HG02642 (cell line): ENCODE data around the gene ANKUB1.

Source experiments
- ATAC-seq: cut with Tn5 transposase; IDR thresholded peaks from one replicate; pipeline ENCODE4 v1.9.1; 2021; ENCODE audit warnings: mild to moderate bottlenecking; ENCODE audit not compliant: unreplicated experiment, poor library complexity

Gene ANKUB1

DNA sequence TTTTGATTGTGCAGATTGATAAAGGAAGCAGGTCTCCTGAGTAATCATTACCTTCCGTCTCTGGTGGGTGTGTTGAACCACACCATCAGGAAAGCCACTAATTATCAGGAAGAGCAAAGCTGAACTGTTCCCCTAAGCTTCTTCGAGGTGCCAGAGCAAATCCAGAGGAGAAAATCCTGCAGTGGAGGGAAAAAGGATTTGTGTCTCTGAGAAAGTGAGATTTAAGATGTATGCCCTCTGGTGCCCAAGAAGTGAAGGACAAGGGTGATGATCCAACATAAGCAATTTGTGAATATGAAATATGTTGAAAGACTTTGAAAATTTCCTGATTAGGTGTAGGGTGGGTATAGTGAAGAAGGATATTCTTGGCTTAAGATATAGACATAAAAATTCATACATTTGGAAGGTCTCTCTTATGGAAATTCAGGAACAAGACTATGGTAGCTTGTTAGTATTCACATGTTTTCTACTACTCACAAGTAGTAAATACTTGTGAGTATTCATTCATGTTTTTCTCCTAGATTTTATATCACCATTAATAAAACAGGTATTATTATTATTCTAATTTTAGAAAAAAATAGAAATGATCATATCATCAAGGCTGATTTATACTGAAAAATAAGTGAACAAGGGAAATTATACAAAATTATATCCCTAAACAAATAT lies 74.8 kb downstream of the ANKUB1 start:
- ATAC-seq: no peak

DNA sequence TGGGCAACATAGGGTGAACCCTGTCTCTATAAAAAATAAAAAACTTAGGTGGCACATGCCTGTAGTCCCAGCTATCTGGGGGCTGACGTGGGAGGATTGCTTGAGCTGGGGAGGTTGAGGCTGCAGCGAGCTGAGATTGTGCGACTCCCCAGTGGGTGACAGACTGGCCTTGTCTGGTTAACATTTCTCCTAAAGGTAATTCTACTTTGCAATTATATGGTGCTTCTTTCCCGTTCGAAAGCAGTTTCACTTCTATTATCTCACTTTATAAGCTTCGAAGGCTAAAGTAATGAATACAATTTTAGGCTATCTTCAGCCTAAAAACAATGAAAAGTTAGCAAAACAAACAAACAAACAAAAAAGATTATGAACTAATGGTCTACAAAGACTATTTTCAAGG lies 75.4 kb downstream of the ANKUB1 start:
- ATAC-seq: no peak

DNA sequence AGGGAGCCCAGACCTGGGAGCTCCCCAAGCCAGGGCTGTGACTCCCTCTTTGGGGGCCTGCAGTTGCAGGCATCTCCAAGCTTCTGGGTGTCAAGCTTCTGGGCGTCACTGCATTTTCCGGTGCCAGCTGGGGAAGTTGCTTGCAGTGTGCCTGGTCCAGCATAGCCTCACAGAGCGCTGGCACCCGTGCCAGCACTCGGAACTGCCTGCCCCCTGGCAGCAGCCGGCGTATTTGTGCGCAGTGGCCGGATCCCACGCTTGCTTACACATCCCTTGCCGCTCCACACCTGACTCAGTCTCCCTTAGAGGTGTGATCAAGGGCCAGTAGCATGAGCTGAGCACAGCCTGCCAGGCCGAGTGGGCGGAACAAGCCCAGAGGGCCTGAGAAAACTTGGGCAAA lies 77.1 kb downstream of the ANKUB1 start:
- no peak for ATAC-seq

DNA sequence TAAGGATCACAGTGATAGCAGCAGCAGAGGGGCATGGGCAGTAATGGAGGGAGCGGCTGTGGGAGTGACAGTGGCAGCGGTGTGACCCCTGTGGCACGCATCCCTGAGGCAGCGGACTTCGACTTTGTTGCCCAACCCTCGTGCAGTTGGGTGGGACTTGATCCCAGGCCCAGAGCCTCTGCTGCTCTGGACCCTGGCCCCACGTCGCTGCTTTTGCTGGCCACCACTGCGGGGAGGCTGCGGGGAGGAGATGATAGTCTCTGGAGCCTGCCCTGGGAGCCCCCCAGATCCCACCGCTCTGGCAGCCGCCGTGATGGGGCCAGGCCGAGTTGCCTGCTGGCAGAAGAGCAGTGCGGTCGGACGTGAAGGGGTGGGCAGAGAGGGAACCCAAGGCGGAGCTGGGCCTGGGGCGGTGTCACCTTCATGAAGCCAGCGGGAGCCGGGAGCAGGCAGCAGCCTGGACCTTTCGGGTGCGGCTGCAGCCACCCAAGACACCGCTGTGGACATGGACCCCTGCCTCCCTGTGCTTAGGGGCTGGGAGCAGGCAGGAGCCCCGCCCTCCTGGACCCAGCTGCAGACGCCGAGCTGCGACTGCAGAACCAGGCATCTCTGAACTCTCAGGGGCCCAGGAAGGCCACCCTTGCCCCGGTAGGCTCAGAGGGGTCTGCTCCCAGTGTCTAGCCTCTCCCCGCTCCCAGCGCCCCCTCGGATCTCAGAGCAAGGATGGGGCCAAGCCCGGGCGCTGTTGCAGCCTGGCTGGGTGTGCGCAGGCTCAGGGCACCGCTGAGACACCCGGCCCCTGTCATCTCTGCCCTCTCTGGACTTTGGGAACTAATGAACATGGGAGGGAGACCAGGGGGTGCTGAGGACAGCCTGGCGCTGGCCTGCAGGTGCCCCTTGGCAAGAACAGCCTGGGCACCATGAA lies 78.4 kb downstream of the ANKUB1 start:
- no peak for ATAC-seq
